Thyroid gland (tissue), 4 donors: ENCODE results near the gene KCNMA1. TPM values are rescaled to one million over a fixed set of nuclear protein-coding genes. Genes with fewer than 3 reads are reported as not detected.

Experiments
- DNase-seq, 2 donors: peaks; one replicate each; pipeline ENCODE4 v3.0.0-alpha.2; 2019
- H3K27ac ChIP-seq, 3 donors: fragments of 200-600 bp; sonication (generic); 1 replicate in 2 of 3; 2 replicates in 1 of 3; pipeline ENCODE4 v1.5.1; 2016 to 2019; ENCODE audit warnings: mild to moderate bottlenecking in 1 of 3, moderate library complexity in 1 of 3
- H3K27me3 ChIP-seq: fragments of 200-600 bp; sonication (generic); one replicate; pipeline ENCODE4 v1.5.1; 2019
- H3K36me3 ChIP-seq, 2 donors: fragments of 200-600 bp; sonication (generic); one replicate each; pipeline ENCODE4 v1.5.1; 2016 to 2019
- H3K4me1 ChIP-seq, 2 donors: fragments of 200-600 bp; sonication (generic); one replicate each; pipeline ENCODE4 v1.5.1; 2017 to 2019
- H3K4me3 ChIP-seq, 3 donors: fragments of 200-600 bp; sonication (generic); replicated peaks in 1 of 3; 1 replicate in 2 of 3; 2 replicates in 1 of 3; pipeline ENCODE4 v1.5.1; 2016; ENCODE audit warnings: mild to moderate bottlenecking in 1 of 3
- H3K9me3 ChIP-seq: fragments of 200-600 bp; sonication (generic); one replicate; pipeline ENCODE4 v1.5.1; 2017
- CTCF ChIP-seq, 6 experiments: fragments of 200-600 bp in 3 of 6; fragments of 450-650 bp in 3 of 6; sonication (generic) in 3 of 6; IDR thresholded peaks; one replicate each; pipeline ENCODE4 v1.5.1; 2016 to 2019; ENCODE audit warnings: antibody characterized with exemption in 6 of 6, mild to moderate bottlenecking in 2 of 6, inconsistent platforms in 1 of 6, moderate library complexity in 1 of 6
- POLR2A ChIP-seq, 2 donors: fragments of 450-650 bp; IDR thresholded peaks; one replicate each; pipeline ENCODE4 v1.6.1; 2017; ENCODE audit warnings: antibody characterized with exemption in 2 of 2, mild to moderate bottlenecking in 2 of 2, moderate library complexity in 1 of 2
- WGBS, 2 donors: methylation state at CpG; one replicate each; pipeline ENCODE4 v1.1.5; 2017; 5-methylcytosine and 5-hydroxymethylcytosine counted together
- intact Hi-C: fragments of 100-400 bp; cut with DNase I; formaldehyde crosslinking; loops from one replicate; pipeline ENCODE4 v1.15.1; 2023
- total RNA-seq, 4 donors: library from RNA; depleted of rRNA; stranded (reverse); fragments of >200 nt; gene quantifications; one replicate each; pipeline ENCODE4 v1.2.3, GENCODE V29; 2016

Gene KCNMA1
- total RNA-seq, 4 donors from 2014 or later = 2.5 to 5.1 (median 3.6) TPM

DNA sequence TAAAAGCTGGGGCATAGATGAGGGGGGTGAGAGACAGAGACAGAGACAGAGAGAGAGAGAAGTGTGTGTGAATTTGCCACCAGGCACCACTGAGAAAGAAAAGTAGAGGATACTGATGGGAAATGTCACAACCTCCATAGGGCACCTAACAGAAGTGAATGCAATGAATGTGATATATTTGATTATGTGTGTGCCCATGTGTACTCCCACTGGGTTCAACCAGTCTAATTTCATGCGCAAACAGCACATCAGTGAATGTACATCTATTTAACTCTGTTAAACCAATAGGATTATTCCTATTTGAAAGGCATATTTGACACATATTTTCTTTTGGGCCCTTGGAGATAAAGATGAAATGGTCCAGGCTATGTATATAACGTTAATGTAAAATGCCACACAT lies 241.3 kb downstream of the KCNMA1 start:
- Histone ChIP-seq H3K27me3 (no peaks in the 10 kb centered on the region), H3K36me3 (no peaks in the 10 kb centered on the region), H3K4me3 (no peak overlapping the region), H3K4me1 (peaks cover under 1% of the 10 kb centered on the region in 2 donors), H3K27ac (no peak overlapping the region), H3K9me3 (no peaks in the 10 kb centered on the region)
- 89 to 95% methylated on average over 2 of the region's 2 CpGs for WGBS, 2 donors
- intact Hi-C loops = no loop called here
- no peak for TF ChIP-seq CTCF (IDR thresholded peaks at IDR 0.05)
- no peak for TF ChIP-seq POLR2A (IDR thresholded peaks at IDR 0.05)
- no peak for DNase-seq

GRCh38 chr10:77393821-77394501 lies 243.6 kb downstream of the KCNMA1 start:
- 94% methylated on average over 9 of the region's 9 CpGs for WGBS, 2 donors
- Histone ChIP-seq H3K27ac (no peak overlapping the region), H3K36me3 (no peaks in the 10 kb centered on the region), H3K9me3 (no peaks in the 10 kb centered on the region), H3K27me3 (no peaks in the 10 kb centered on the region), H3K4me1 (no peaks in the 10 kb centered on the region), H3K4me3 (no peak overlapping the region)
- intact Hi-C loops = loop anchor here (2.0 kb wide), 1 partner anchor 245 kb away; no protein-coding TSS in a partner anchor
- DNase-seq = no peak
- no peak for TF ChIP-seq CTCF (IDR thresholded peaks at IDR 0.05)
- TF ChIP-seq POLR2A (IDR thresholded peaks at IDR 0.05) = no peak

GRCh38 chr10:77393411-77393810 lies 244.2 kb downstream of the KCNMA1 start:
- whole genome bisulfite sequencing, 2 donors = 96 to 99% methylated on average over 3 of the region's 3 CpGs
- TF ChIP-seq CTCF (IDR thresholded peaks at IDR 0.05) (no peak), POLR2A (IDR thresholded peaks at IDR 0.05) (no peak)
- H3K36me3 ChIP-seq = no peaks in the 10 kb centered on the region
- no peak for DNase-seq
- H3K4me1 ChIP-seq = no peaks in the 10 kb centered on the region
- intact Hi-C loops = loop anchor here (2.0 kb wide), 1 partner anchor 245 kb away; no protein-coding TSS in a partner anchor
- H3K9me3 ChIP-seq = no peaks in the 10 kb centered on the region
- no peak overlapping the region for H3K4me3 ChIP-seq
- H3K27me3 ChIP-seq = no peaks in the 10 kb centered on the region
- H3K27ac ChIP-seq = no peak overlapping the region

DNA sequence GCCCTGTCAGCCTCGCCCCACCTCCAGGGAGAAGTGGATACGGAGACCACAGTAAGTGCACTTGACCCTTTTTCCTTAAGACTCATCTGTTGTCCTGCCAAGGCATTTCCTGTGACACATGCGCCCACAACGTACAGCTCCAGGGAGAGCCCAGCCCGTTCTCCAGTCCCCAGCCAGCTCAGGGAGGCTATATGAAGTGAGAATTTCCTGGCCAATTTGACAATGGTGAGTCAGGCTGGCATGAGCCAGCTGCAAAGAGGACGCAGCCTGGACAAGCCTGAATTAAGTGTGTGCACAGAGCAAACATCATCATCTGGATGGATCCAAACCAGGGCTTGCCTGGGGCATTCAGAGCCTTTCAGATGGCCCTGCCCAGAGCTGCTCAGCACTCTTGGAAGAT lies 244.8 kb downstream of the KCNMA1 start:
- intact Hi-C loops = loop anchor here (2.0 kb wide), 1 partner anchor 246 kb away; no protein-coding TSS in a partner anchor
- Histone ChIP-seq H3K9me3 (no peaks in the 10 kb centered on the region), H3K27ac (no peak overlapping the region), H3K4me1 (no peaks in the 10 kb centered on the region), H3K27me3 (no peaks in the 10 kb centered on the region), H3K4me3 (no peak overlapping the region), H3K36me3 (no peaks in the 10 kb centered on the region)
- TF ChIP-seq POLR2A (IDR thresholded peaks at IDR 0.05) = no peak
- no peak for TF ChIP-seq CTCF (IDR thresholded peaks at IDR 0.05)
- 60 to 73% methylated on average over 6 of the region's 6 CpGs for WGBS, 2 donors
- no peak for DNase-seq

- Histone ChIP-seq H3K4me3 (no peak overlapping the region), H3K27ac (no peak overlapping the region), H3K27me3 (no peaks in the 10 kb centered on the region), H3K4me1 (no peaks in the 10 kb centered on the region), H3K9me3 (no peaks in the 10 kb centered on the region), H3K36me3 (no peaks in the 10 kb centered on the region)
- no peak for TF ChIP-seq CTCF (IDR thresholded peaks at IDR 0.05)
- TF ChIP-seq POLR2A (IDR thresholded peaks at IDR 0.05) = no peak
- intact Hi-C loops = loop anchor here (2.0 kb wide), 1 partner anchor 247 kb away; no protein-coding TSS in a partner anchor
- no peak for DNase-seq
- WGBS, 2 donors = 79 to 91% methylated on average over 2 of the region's 2 CpGs
Observed at GRCh38 chr10:77392236-77392721, 245.3 kb downstream of the KCNMA1 start.
